GM12878 (cell line): ENCODE results near the gene HIP1.

ENCODE experiments used
- BHLHE40 ChIP-seq, 2 experiments: fragments of 450-650 bp in 1 of 2; IDR thresholded peaks; 2 replicates each; pipeline ENCODE4 v1.6.1; 2011 to 2017; ENCODE audit warnings: low read depth in 2 of 2, borderline replicate concordance in 1 of 2, improper control_type of control experiment in 1 of 2, low read length in 1 of 2, mild to moderate bottlenecking in 1 of 2
- CTCF ChIP-seq, 3 experiments: IDR thresholded peaks in 2 of 3; conservative IDR thresholded peaks in 1 of 3; 2 replicates each; pipeline ENCODE4 v1.5.1; 2011; ENCODE audit warnings: low read depth in 3 of 3, low read length in 3 of 3, mild to moderate bottlenecking in 3 of 3, control low read depth in 2 of 3, moderate library complexity in 2 of 3, inconsistent platforms in 1 of 3, mixed read lengths in 1 of 3; ENCODE audit not compliant: control insufficient read depth in 2 of 3, insufficient read depth in 1 of 3; ENCODE audit errors: extremely low read depth in 1 of 3
- MYC ChIP-seq: IDR thresholded peaks from 2 replicates; pipeline ENCODE4 v1.6.1; 2011; ENCODE audit warnings: mild to moderate bottlenecking, low read length, moderate library complexity, inconsistent platforms; ENCODE audit not compliant: insufficient read depth, insufficient replicate concordance, insufficient read length, severe bottlenecking
- NFYA ChIP-seq: IDR thresholded peaks from 2 replicates; pipeline ENCODE4 v1.6.1; 2011; ENCODE audit warnings: low read depth, mild to moderate bottlenecking, low read length, improper control_type of control experiment, borderline replicate concordance
- POLR2A ChIP-seq: IDR thresholded peaks from 2 replicates; pipeline ENCODE4 v1.6.1; 2011; ENCODE audit warnings: low read depth, mild to moderate bottlenecking, low read length
- POLR2AphosphoS5 ChIP-seq: IDR thresholded peaks from 2 replicates; pipeline ENCODE4 v1.6.1; 2011; ENCODE audit warnings: mild to moderate bottlenecking, low read length, inconsistent platforms
- REST ChIP-seq: IDR thresholded peaks from 2 replicates; pipeline ENCODE4 v1.6.1; 2012; ENCODE audit warnings: mild to moderate bottlenecking, low read depth, low read length
- TCF3 ChIP-seq: IDR thresholded peaks from 2 replicates; pipeline ENCODE4 v1.6.1; 2012; ENCODE audit warnings: low read depth, mild to moderate bottlenecking, low read length, borderline replicate concordance; ENCODE audit not compliant: insufficient read depth
- TCF7 ChIP-seq: IDR thresholded peaks from 2 replicates; pipeline ENCODE4 v1.6.1; 2014; ENCODE audit warnings: antibody characterized with exemption, borderline replicate concordance
- ZNF274 ChIP-seq: IDR thresholded peaks from one replicate; pipeline ENCODE4 v1.8.0; 2011; ENCODE audit not compliant: insufficient read length, insufficient read depth
- ZNF592 ChIP-seq: fragments of 450-650 bp; IDR thresholded peaks from 2 replicates; pipeline ENCODE4 v1.6.1; 2017; ENCODE audit warnings: mild to moderate bottlenecking, moderate library complexity

- TF ChIP-seq POLR2AphosphoS5 (no peak), BHLHE40 (IDR thresholded peaks at IDR 0.05; ENCODE audit: borderline replicate concordance in 1 of 2, low read depth in 2 of 2, low read length in 1 of 2) (no peak), NFYA (no peak), ZNF592 (no peak), POLR2A (no peak), REST (no peak), ZNF274 (no peak), TCF3 (no peak), TCF7 (no peak), CTCF (IDR thresholded peaks at IDR 0.05 in 2 of 3, conservative IDR thresholded peaks at IDR 0.05 in 1 of 3; ENCODE audit: control insufficient read depth in 2 of 3, extremely low read depth in 1 of 3, insufficient read depth in 1 of 3, low read depth in 3 of 3, low read length in 3 of 3) (no peak), MYC (no peak)
Observed at GRCh38 chr7:75559355-75559975, 179.3 kb downstream of the HIP1 start.
